Caco-2 (cell line): ENCODE measurements around the gene TPRG1. TPM values are rescaled to one million over a fixed set of nuclear protein-coding genes. Genes with fewer than 3 reads are reported as not detected.

ENCODE experiments used
- BruUV-seq: library from RNA; stranded (reverse); fragments of 400-500 nt; replicated peaks from 2 replicates; lab custom pipeline; 2021; lab: Mats Ljungman, UMichigan
- CTCF ChIA-PET: fragments of 300-600 bp; sonication (Branson Sonifier 250); formaldehyde crosslinking; loops from one replicate; lab custom pipeline; 2022; ENCODE audit warnings: antibody characterized with exemption; lab: Charles Lee
- POLR2A ChIA-PET: fragments of 300-600 bp; sonication (Branson Sonifier 250); formaldehyde crosslinking; loops from one replicate; lab custom pipeline; 2022; ENCODE audit warnings: antibody characterized with exemption; lab: Charles Lee
- DNase-seq, 2 experiments: peaks; one replicate each; pipeline versions ENCODE4 v3.0.0 to v3.0.0-alpha.2; 2020 to 2022
- H3K27me3 ChIP-seq: replicated peaks from 2 replicates; pipeline ENCODE4 v1.6.0; 2011; ENCODE audit warnings: low read length; ENCODE audit not compliant: control insufficient read depth, insufficient read depth
- H3K36me3 ChIP-seq: 2 replicates; pipeline ENCODE4 v1.5.1; 2011; ENCODE audit warnings: low read length; ENCODE audit not compliant: control insufficient read depth, insufficient read depth
- H3K4me1 ChIP-seq: fragments of 250-450 bp; sonication (Bioruptor Pico); 2 replicates; pipeline ENCODE4 v1.5.1; 2020; ENCODE audit warnings: mild to moderate bottlenecking
- H3K4me3 ChIP-seq: 2 replicates; pipeline ENCODE4 v1.5.1; 2011; ENCODE audit warnings: low read depth, mild to moderate bottlenecking, control low read depth, low read length
- H3K9me3 ChIP-seq: fragments of 250-450 bp; sonication (Bioruptor Pico); 2 replicates; pipeline ENCODE4 v1.5.1; 2020; ENCODE audit warnings: mild to moderate bottlenecking, moderate library complexity
- H3K27ac Mint-ChIP-seq: one replicate; pipeline ENCODE4 v1.8.0; 2022; ENCODE audit warnings: mixed read lengths; ENCODE audit not compliant: unreplicated experiment
- H3K27me3 Mint-ChIP-seq: one replicate; pipeline ENCODE4 v1.8.0; 2022; ENCODE audit warnings: mixed read lengths; ENCODE audit not compliant: insufficient read depth, unreplicated experiment
- H3K36me3 Mint-ChIP-seq: one replicate; pipeline ENCODE4 v1.8.0; 2022; ENCODE audit warnings: mild to moderate bottlenecking, mixed read lengths; ENCODE audit not compliant: insufficient read depth, unreplicated experiment
- H3K4me1 Mint-ChIP-seq: one replicate; pipeline ENCODE4 v1.8.0; 2022; ENCODE audit warnings: low read depth, mixed read lengths; ENCODE audit not compliant: unreplicated experiment
- H3K4me3 Mint-ChIP-seq: one replicate; pipeline ENCODE4 v1.8.0; 2022; ENCODE audit warnings: mild to moderate bottlenecking, moderate library complexity, mixed read lengths; ENCODE audit not compliant: unreplicated experiment
- H3K9me3 Mint-ChIP-seq: one replicate; pipeline ENCODE4 v1.8.0; 2022; ENCODE audit warnings: mixed read lengths; ENCODE audit not compliant: unreplicated experiment
- intact Hi-C: fragments of 100-400 bp; cut with micrococcal nuclease; formaldehyde crosslinking; loops from one replicate; pipeline ENCODE4 v1.10.0; 2022; ENCODE audit not compliant: unreplicated experiment
- total RNA-seq: library from RNA; stranded (reverse); gene quantifications from 2 replicates; pipeline ENCODE4 v1.2.3, GENCODE V29; 2022
- TF ChIP-seq, protein P1 (sequence below), 2 experiments: fragments of 200-600 bp in 1 of 2; IDR thresholded peaks; 1 replicate in 1 of 2; 2 replicates in 1 of 2; pipeline versions ENCODE4 v1.5.1 to v1.8.0; 2011 to 2022; ENCODE audit warnings: antibody characterized with exemption in 1 of 2, control low read depth in 1 of 2, inconsistent platforms in 1 of 2, low read depth in 1 of 2, low read length in 1 of 2, mild to moderate bottlenecking in 1 of 2, moderate library complexity in 1 of 2; ENCODE audit not compliant: insufficient read depth in 1 of 2, severe bottlenecking in 1 of 2, unreplicated experiment in 1 of 2

The TPRG1 gene
- total RNA-seq, 1 experiment from 2014 or later, result 1.5 TPM

GRCh38 chr3:189143771-189144170, 28.0 kb upstream of the TPRG1 start:
- Mint-ChIP-seq H3K27ac (no peak overlapping the region), H3K36me3 (no peaks in the 10 kb centered on the region), H3K4me3 (no peak overlapping the region), H3K27me3 (no peaks in the 10 kb centered on the region), H3K4me1 (peaks cover 13% of the 10 kb centered on the region), H3K9me3 (no peaks in the 10 kb centered on the region)
- intact Hi-C loops, result loop anchor here (1.0 to 5.0 kb wide), 2 partner anchors 166 to 187 kb away; no protein-coding TSS in a partner anchor
- Histone ChIP-seq H3K27me3 (no peaks in the 10 kb centered on the region), H3K36me3 (no peaks in the 10 kb centered on the region), H3K4me3 (no peak overlapping the region), H3K9me3 (no peaks in the 10 kb centered on the region), H3K4me1 (no peaks in the 10 kb centered on the region)
- no peak for DNase-seq
- POLR2A ChIA-PET, result no interaction called here
- BruUV-seq, result no TSS peak
- TF ChIP-seq, protein P1, sequence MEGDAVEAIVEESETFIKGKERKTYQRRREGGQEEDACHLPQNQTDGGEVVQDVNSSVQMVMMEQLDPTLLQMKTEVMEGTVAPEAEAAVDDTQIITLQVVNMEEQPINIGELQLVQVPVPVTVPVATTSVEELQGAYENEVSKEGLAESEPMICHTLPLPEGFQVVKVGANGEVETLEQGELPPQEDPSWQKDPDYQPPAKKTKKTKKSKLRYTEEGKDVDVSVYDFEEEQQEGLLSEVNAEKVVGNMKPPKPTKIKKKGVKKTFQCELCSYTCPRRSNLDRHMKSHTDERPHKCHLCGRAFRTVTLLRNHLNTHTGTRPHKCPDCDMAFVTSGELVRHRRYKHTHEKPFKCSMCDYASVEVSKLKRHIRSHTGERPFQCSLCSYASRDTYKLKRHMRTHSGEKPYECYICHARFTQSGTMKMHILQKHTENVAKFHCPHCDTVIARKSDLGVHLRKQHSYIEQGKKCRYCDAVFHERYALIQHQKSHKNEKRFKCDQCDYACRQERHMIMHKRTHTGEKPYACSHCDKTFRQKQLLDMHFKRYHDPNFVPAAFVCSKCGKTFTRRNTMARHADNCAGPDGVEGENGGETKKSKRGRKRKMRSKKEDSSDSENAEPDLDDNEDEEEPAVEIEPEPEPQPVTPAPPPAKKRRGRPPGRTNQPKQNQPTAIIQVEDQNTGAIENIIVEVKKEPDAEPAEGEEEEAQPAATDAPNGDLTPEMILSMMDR (IDR thresholded peaks at IDR 0.05; ENCODE audit: insufficient read depth in 1 of 2, low read depth in 1 of 2, low read length in 1 of 2, severe bottlenecking in 1 of 2, unreplicated experiment in 1 of 2), result no peak
- CTCF ChIA-PET, result no interaction called here

GRCh38 chr3:189144645-189145044, 27.1 kb upstream of the TPRG1 start:
- Histone ChIP-seq H3K9me3 (no peaks in the 10 kb centered on the region), H3K36me3 (no peaks in the 10 kb centered on the region), H3K27me3 (no peaks in the 10 kb centered on the region), H3K4me1 (no peaks in the 10 kb centered on the region), H3K4me3 (no peak overlapping the region)
- ChIA-PET CTCF (no interaction called here), POLR2A (no interaction called here)
- no TSS peak for BruUV-seq
- DNase-seq, result peak in 1 of 2 experiments; percentile 28
- intact Hi-C loops, result loop anchor here (1.0 to 5.0 kb wide), 3 partner anchors 167 to 1402 kb away; no protein-coding TSS in a partner anchor
- Mint-ChIP-seq H3K27ac (no peak overlapping the region), H3K9me3 (no peaks in the 10 kb centered on the region), H3K36me3 (no peaks in the 10 kb centered on the region), H3K27me3 (no peaks in the 10 kb centered on the region), H3K4me3 (no peak overlapping the region), H3K4me1 (peaks cover 13% of the 10 kb centered on the region)
- TF ChIP-seq, protein P1 (IDR thresholded peaks at IDR 0.05; ENCODE audit: insufficient read depth in 1 of 2, low read depth in 1 of 2, low read length in 1 of 2, severe bottlenecking in 1 of 2, unreplicated experiment in 1 of 2), result peak in 1 of 2 experiments; percentile 32

- no peaks in the 10 kb centered on the region for H3K9me3 ChIP-seq
- CTCF ChIA-PET, result no interaction called here
- no peak for DNase-seq
- no peaks in the 10 kb centered on the region for H3K4me1 ChIP-seq
- Mint-ChIP-seq H3K9me3 (no peaks in the 10 kb centered on the region), H3K27ac (no peak overlapping the region), H3K36me3 (no peaks in the 10 kb centered on the region), H3K4me1 (peaks cover 13% of the 10 kb centered on the region), H3K4me3 (no peak overlapping the region), H3K27me3 (no peaks in the 10 kb centered on the region)
- TF ChIP-seq, protein P1 (IDR thresholded peaks at IDR 0.05; ENCODE audit: insufficient read depth in 1 of 2, low read depth in 1 of 2, low read length in 1 of 2, severe bottlenecking in 1 of 2, unreplicated experiment in 1 of 2), result no peak
- BruUV-seq, result no TSS peak
- intact Hi-C loops, result loop anchor here (5.0 kb wide), 1 partner anchor 1405 kb away; no protein-coding TSS in a partner anchor
- no peaks in the 10 kb centered on the region for H3K27me3 ChIP-seq
- POLR2A ChIA-PET, result no interaction called here
- no peaks in the 10 kb centered on the region for H3K36me3 ChIP-seq
- no peak overlapping the region for H3K4me3 ChIP-seq
Observed at GRCh38 chr3:189146848-189147247, 24.9 kb upstream of the TPRG1 start.
